Spleen (tissue), 7 donors: ENCODE results near the gene GATAD2A.

Experiments
- POLR2A ChIP-seq, 3 donors: fragments of 450-650 bp; IDR thresholded peaks; one replicate each; pipeline ENCODE4 v1.5.1; 2017; ENCODE audit warnings: antibody characterized with exemption in 3 of 3, mild to moderate bottlenecking in 1 of 3
- POLR2AphosphoS5 ChIP-seq, 3 donors: sonication (generic); formaldehyde crosslinking; IDR thresholded peaks; one replicate each; pipeline ENCODE4 v1.5.1; 2017; ENCODE audit warnings: antibody characterized with exemption in 3 of 3
- TF ChIP-seq, protein P1 (sequence below), 11 experiments: fragments of 200-600 bp in 7 of 11; fragments of 450-650 bp in 4 of 11; sonication (generic) in 4 of 11; IDR thresholded peaks in 8 of 11; conservative IDR thresholded peaks in 3 of 11; 1 replicate in 7 of 11; 2 replicates in 4 of 11; pipeline versions ENCODE4 v1.4.0 to v1.8.0; 2016 to 2021; ENCODE audit warnings: antibody characterized with exemption in 11 of 11, inconsistent platforms in 4 of 11, mild to moderate bottlenecking in 1 of 11
- donor health status: DM: no; HTN: no; CAD: no; lungs with moderate emphysema.
- donor health status: DM: no; HTN: no; CAD: no.
- donor health status: DM: no; HTN: no; CAD: no.

DNA sequence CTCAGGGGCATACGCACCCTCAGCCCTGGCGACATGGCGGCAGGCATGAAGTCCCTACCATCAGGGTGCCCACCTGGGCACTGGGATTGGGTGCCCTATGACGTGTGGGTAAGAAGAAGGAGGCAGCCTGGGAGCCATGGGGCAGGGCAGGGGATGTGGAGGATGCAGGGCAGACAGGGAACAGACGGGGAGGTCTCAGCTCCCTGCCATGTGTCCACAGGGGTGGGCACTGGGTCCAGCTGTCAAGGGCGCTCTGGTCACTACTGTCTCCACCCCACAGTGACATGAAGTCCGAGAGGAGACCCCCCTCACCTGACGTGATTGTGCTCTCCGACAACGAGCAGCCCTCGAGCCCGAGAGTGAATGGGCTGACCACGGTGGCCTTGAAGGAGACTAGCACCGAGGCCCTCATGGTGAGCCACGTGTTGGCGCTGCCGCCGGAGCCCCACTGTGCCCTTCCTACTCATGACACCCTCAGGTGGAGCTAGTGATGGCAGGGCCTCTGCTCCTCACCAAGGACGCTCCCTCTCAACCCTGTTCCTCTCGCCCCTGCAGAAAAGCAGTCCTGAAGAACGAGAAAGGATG lies 86.6 kb downstream of the GATAD2A start:
- TF ChIP-seq, protein P1, sequence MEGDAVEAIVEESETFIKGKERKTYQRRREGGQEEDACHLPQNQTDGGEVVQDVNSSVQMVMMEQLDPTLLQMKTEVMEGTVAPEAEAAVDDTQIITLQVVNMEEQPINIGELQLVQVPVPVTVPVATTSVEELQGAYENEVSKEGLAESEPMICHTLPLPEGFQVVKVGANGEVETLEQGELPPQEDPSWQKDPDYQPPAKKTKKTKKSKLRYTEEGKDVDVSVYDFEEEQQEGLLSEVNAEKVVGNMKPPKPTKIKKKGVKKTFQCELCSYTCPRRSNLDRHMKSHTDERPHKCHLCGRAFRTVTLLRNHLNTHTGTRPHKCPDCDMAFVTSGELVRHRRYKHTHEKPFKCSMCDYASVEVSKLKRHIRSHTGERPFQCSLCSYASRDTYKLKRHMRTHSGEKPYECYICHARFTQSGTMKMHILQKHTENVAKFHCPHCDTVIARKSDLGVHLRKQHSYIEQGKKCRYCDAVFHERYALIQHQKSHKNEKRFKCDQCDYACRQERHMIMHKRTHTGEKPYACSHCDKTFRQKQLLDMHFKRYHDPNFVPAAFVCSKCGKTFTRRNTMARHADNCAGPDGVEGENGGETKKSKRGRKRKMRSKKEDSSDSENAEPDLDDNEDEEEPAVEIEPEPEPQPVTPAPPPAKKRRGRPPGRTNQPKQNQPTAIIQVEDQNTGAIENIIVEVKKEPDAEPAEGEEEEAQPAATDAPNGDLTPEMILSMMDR (IDR thresholded peaks at IDR 0.05 in 8 of 11, conservative IDR thresholded peaks at IDR 0.05 in 3 of 11), result no peak
- no peak for TF ChIP-seq POLR2A (IDR thresholded peaks at IDR 0.05)
- TF ChIP-seq POLR2AphosphoS5 (IDR thresholded peaks at IDR 0.05), result peak in 1 of 3 donors; percentile 53
